ENCODE measurements around the gene TUBE1.

Gene TUBE1

GRCh38 chr6:112043032-112044007 lies 44.0 kb downstream of the TUBE1 start:
- peak overlapping the region; percentile 85 for H3K9ac ChIP-seq (ENCODE audit: low read length)
- H3K4me1 ChIP-seq (ENCODE audit: control insufficient read depth, low read depth, low read length) = no peaks in the 10 kb centered on the region
- H3K36me3 ChIP-seq (ENCODE audit: control insufficient read depth, low read depth, low read length) = no peaks in the 10 kb centered on the region
- peak overlapping the region; percentile 26 for H3K27ac ChIP-seq (ENCODE audit: low read length)
- peak overlapping the region; percentile 93 for H3K4me3 ChIP-seq (ENCODE audit: low read length)
- no peaks in the 10 kb centered on the region for H3K9me3 ChIP-seq (ENCODE audit: control insufficient read depth, low read depth, low read length)
- H3K27me3 ChIP-seq (ENCODE audit: control insufficient read depth, insufficient read depth, low read length) = no peaks in the 10 kb centered on the region

DNA sequence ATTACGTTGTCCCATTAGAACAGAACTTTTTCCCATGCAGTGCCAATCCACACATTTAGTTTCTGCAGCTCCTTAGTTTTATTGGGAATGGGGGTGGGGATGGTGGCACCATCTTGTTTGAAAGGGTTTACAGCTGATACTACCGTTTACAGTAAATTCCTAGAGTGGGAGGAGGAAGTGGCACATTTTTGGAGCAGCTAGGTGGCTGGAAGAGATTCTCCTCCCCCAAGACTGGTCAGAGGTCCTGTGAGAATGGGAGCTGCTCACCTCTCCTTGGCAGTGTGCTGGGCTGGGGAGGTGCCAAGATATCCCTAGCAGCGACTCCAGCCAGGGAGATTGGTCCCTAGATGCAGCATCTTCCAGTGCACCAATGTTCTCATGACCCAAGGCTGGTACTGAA lies 45.7 kb downstream of the TUBE1 start:
- Histone ChIP-seq H3K9me3 (ENCODE audit: control insufficient read depth, low read depth, low read length) (no peaks in the 10 kb centered on the region), H3K9ac (ENCODE audit: low read length) (no peak overlapping the region), H3K4me3 (ENCODE audit: low read length) (no peak overlapping the region), H3K27me3 (ENCODE audit: control insufficient read depth, insufficient read depth, low read length) (no peaks in the 10 kb centered on the region), H3K4me1 (ENCODE audit: control insufficient read depth, low read depth, low read length) (no peaks in the 10 kb centered on the region), H3K36me3 (ENCODE audit: control insufficient read depth, low read depth, low read length) (no peaks in the 10 kb centered on the region), H3K27ac (ENCODE audit: low read length) (no peak overlapping the region)

DNA sequence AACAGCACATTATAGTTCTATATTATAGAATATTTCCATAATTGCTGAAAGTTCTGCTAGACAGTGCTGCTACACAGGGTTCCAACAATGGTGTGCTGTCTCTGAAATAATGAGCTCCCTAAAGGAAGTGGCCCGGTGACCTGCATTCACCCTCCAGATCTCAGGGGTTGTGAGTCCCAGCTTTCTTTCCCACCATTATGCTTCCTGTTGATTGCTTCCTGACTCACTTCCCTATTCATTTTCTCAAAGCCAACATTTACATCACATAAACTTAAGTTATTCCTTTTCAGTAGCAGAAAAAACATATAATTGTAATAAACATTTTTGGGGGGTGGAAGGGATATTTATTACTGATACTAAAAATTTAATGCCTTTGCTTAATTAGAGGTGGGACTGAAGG lies 46.3 kb downstream of the TUBE1 start:
- no peak overlapping the region for H3K4me3 ChIP-seq (ENCODE audit: low read length)
- H3K4me1 ChIP-seq (ENCODE audit: control insufficient read depth, low read depth, low read length) = no peaks in the 10 kb centered on the region
- no peak overlapping the region for H3K9ac ChIP-seq (ENCODE audit: low read length)
- H3K27me3 ChIP-seq (ENCODE audit: control insufficient read depth, insufficient read depth, low read length) = no peaks in the 10 kb centered on the region
- no peak overlapping the region for H3K27ac ChIP-seq (ENCODE audit: low read length)
- H3K36me3 ChIP-seq (ENCODE audit: control insufficient read depth, low read depth, low read length) = no peaks in the 10 kb centered on the region
- H3K9me3 ChIP-seq (ENCODE audit: control insufficient read depth, low read depth, low read length) = no peaks in the 10 kb centered on the region

DNA sequence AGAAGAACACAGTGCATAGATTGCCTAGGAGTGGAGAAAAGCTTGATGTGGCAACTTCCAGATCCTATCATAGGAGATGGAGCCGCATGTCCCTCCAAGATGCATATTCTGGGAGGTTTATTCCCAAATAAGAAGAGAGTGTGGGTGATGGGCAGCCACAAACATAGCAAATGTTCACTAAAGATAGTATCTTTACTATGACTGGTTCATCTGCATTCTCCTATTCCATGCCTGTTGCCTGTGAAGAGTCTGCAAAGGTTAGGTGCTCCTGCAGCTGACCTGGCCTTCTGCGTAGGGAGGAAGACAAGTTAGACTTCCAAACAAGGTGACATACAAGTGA lies 47.9 kb downstream of the TUBE1 start:
- H3K27me3 ChIP-seq (ENCODE audit: control insufficient read depth, insufficient read depth, low read length) = no peaks in the 10 kb centered on the region
- H3K36me3 ChIP-seq (ENCODE audit: control insufficient read depth, low read depth, low read length) = no peaks in the 10 kb centered on the region
- H3K27ac ChIP-seq (ENCODE audit: low read length) = no peak overlapping the region
- no peak overlapping the region for H3K9ac ChIP-seq (ENCODE audit: low read length)
- no peaks in the 10 kb centered on the region for H3K9me3 ChIP-seq (ENCODE audit: control insufficient read depth, low read depth, low read length)
- no peak overlapping the region for H3K4me3 ChIP-seq (ENCODE audit: low read length)
- H3K4me1 ChIP-seq (ENCODE audit: control insufficient read depth, low read depth, low read length) = no peaks in the 10 kb centered on the region

DNA sequence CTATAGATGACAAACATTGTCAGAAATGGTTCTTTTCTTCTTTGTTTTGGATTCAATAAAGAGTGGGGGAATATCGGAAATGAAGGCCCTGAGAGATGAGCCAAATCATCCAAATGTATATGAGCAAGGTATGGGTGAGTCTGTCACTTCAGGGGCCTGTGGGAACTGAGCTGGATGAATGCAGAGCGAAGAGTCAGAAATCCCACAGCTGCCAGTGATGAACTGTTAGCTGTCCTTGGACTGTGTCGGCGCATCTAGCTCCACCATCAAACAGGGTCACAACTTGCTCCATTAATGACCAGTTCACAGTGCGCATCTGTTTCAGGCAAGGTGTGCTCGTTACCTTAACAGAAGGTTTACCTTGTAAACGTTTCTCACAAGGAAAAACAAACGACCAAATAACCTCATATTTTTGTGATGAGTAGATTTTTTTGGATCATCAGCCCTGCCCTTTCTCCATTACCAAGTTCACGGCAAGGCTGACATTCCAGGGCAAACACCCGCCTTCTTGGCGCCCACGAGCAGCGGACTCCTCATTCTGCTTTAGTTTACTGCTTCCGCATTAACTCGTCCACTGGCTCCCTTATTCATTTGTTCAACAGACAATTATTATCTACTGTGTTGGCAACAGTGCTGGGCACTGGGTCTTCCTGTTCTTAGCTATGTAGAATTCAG lies 48.4 kb downstream of the TUBE1 start:
- Histone ChIP-seq H3K27me3 (ENCODE audit: control insufficient read depth, insufficient read depth, low read length) (no peaks in the 10 kb centered on the region), H3K27ac (ENCODE audit: low read length) (no peak overlapping the region), H3K4me3 (ENCODE audit: low read length) (no peak overlapping the region), H3K36me3 (ENCODE audit: control insufficient read depth, low read depth, low read length) (no peaks in the 10 kb centered on the region), H3K9ac (ENCODE audit: low read length) (no peak overlapping the region), H3K4me1 (ENCODE audit: control insufficient read depth, low read depth, low read length) (peaks cover 3% of the 10 kb centered on the region), H3K9me3 (ENCODE audit: control insufficient read depth, low read depth, low read length) (no peaks in the 10 kb centered on the region)

- Histone ChIP-seq H3K36me3 (ENCODE audit: control insufficient read depth, low read depth, low read length) (no peaks in the 10 kb centered on the region), H3K27me3 (ENCODE audit: control insufficient read depth, insufficient read depth, low read length) (no peaks in the 10 kb centered on the region), H3K9me3 (ENCODE audit: control insufficient read depth, low read depth, low read length) (no peaks in the 10 kb centered on the region), H3K4me1 (ENCODE audit: control insufficient read depth, low read depth, low read length) (peaks cover 7% of the 10 kb centered on the region), H3K9ac (ENCODE audit: low read length) (no peak overlapping the region), H3K4me3 (ENCODE audit: low read length) (no peak overlapping the region), H3K27ac (ENCODE audit: low read length) (no peak overlapping the region)
Measured at GRCh38 chr6:112038268-112038667, 49.0 kb downstream of the TUBE1 start.

GRCh38 chr6:112037783-112038216 lies 49.5 kb downstream of the TUBE1 start:
- Histone ChIP-seq H3K27ac (ENCODE audit: low read length) (no peak overlapping the region), H3K36me3 (ENCODE audit: control insufficient read depth, low read depth, low read length) (no peaks in the 10 kb centered on the region), H3K4me1 (ENCODE audit: control insufficient read depth, low read depth, low read length) (peaks cover 7% of the 10 kb centered on the region), H3K4me3 (ENCODE audit: low read length) (no peak overlapping the region), H3K9me3 (ENCODE audit: control insufficient read depth, low read depth, low read length) (no peaks in the 10 kb centered on the region), H3K27me3 (ENCODE audit: control insufficient read depth, insufficient read depth, low read length) (no peaks in the 10 kb centered on the region), H3K9ac (ENCODE audit: low read length) (no peak overlapping the region)

GRCh38 chr6:112036088-112036637 lies 51.1 kb downstream of the TUBE1 start:
- no peaks in the 10 kb centered on the region for H3K36me3 ChIP-seq (ENCODE audit: control insufficient read depth, low read depth, low read length)
- peaks cover 7% of the 10 kb centered on the region for H3K4me1 ChIP-seq (ENCODE audit: control insufficient read depth, low read depth, low read length)
- H3K27me3 ChIP-seq (ENCODE audit: control insufficient read depth, insufficient read depth, low read length) = no peaks in the 10 kb centered on the region
- H3K9ac ChIP-seq (ENCODE audit: low read length) = no peak overlapping the region
- H3K27ac ChIP-seq (ENCODE audit: low read length) = no peak overlapping the region
- H3K4me3 ChIP-seq (ENCODE audit: low read length) = no peak overlapping the region
- H3K9me3 ChIP-seq (ENCODE audit: control insufficient read depth, low read depth, low read length) = no peaks in the 10 kb centered on the region

- no peak overlapping the region for H3K27ac ChIP-seq (ENCODE audit: low read length)
- H3K9me3 ChIP-seq (ENCODE audit: control insufficient read depth, low read depth, low read length) = no peaks in the 10 kb centered on the region
- H3K27me3 ChIP-seq (ENCODE audit: control insufficient read depth, insufficient read depth, low read length) = no peaks in the 10 kb centered on the region
- no peak overlapping the region for H3K4me3 ChIP-seq (ENCODE audit: low read length)
- H3K9ac ChIP-seq (ENCODE audit: low read length) = no peak overlapping the region
- no peaks in the 10 kb centered on the region for H3K36me3 ChIP-seq (ENCODE audit: control insufficient read depth, low read depth, low read length)
- peaks cover 7% of the 10 kb centered on the region for H3K4me1 ChIP-seq (ENCODE audit: control insufficient read depth, low read depth, low read length)
Measured at GRCh38 chr6:112034616-112034995, 52.7 kb downstream of the TUBE1 start.

GRCh38 chr6:112033791-112034615 lies 53.3 kb downstream of the TUBE1 start:
- no peaks in the 10 kb centered on the region for H3K36me3 ChIP-seq (ENCODE audit: control insufficient read depth, low read depth, low read length)
- no peak overlapping the region for H3K9ac ChIP-seq (ENCODE audit: low read length)
- H3K27ac ChIP-seq (ENCODE audit: low read length) = no peak overlapping the region
- peaks cover 7% of the 10 kb centered on the region for H3K4me1 ChIP-seq (ENCODE audit: control insufficient read depth, low read depth, low read length)
- no peaks in the 10 kb centered on the region for H3K27me3 ChIP-seq (ENCODE audit: control insufficient read depth, insufficient read depth, low read length)
- H3K4me3 ChIP-seq (ENCODE audit: low read length) = no peak overlapping the region
- H3K9me3 ChIP-seq (ENCODE audit: control insufficient read depth, low read depth, low read length) = no peaks in the 10 kb centered on the region

- Histone ChIP-seq H3K9ac (ENCODE audit: low read length) (no peak overlapping the region), H3K27me3 (ENCODE audit: control insufficient read depth, insufficient read depth, low read length) (no peaks in the 10 kb centered on the region), H3K9me3 (ENCODE audit: control insufficient read depth, low read depth, low read length) (no peaks in the 10 kb centered on the region), H3K4me3 (ENCODE audit: low read length) (no peak overlapping the region), H3K27ac (ENCODE audit: low read length) (no peak overlapping the region), H3K4me1 (ENCODE audit: control insufficient read depth, low read depth, low read length) (peaks cover 7% of the 10 kb centered on the region), H3K36me3 (ENCODE audit: control insufficient read depth, low read depth, low read length) (no peaks in the 10 kb centered on the region)
Measured at GRCh38 chr6:112032728-112033127, 54.6 kb downstream of the TUBE1 start.

Measured in iPS-18a (cell line).